Left colon (tissue), 2 donors: ENCODE results near the gene FBXL17. TPM values are rescaled to one million over a fixed set of nuclear protein-coding genes. Genes with fewer than 3 reads are reported as not detected.
"Not testable (repeated sequence)": the region's sequence is repeated elsewhere in the genome, so short reads cannot be mapped to it uniquely, and the experiment has no call there.

Experiments
- ATAC-seq: fragments of 200-7000 bp; cut with Tn5 transposase; one replicate; pipeline ENCODE4 v1.9.1; 2020; ENCODE audit warnings: mild to moderate bottlenecking, moderate library complexity
- DNase-seq, 2 donors: peaks; one replicate each; pipeline ENCODE4 v3.0.0-alpha.2; 2020
- intact Hi-C, 2 donors: fragments of 100-400 bp; cut with DNase I in 1 of 2; cut with micrococcal nuclease in 1 of 2; formaldehyde crosslinking; loops; one replicate each; pipeline versions ENCODE4 v1.11.2 to v1.14.0; 2022; cut with DNase I, micrococcal nuclease
- total RNA-seq, 2 donors: library from RNA; stranded (reverse); fragmentation: NEBNext Ultra II Directional; extraction: Animal tissue kit (Norgen Biotek cat#: 25700); gene quantifications; one replicate each; pipeline ENCODE4 v1.2.1, GENCODE V29; 2021
- donor health status: DM: no; HTN: no; CAD: no.
- donor health status: DM: yes; HTN: yes; CAD: no.

FBXL17 gene
- total RNA-seq, 2 donors from 2014 or later: 19.5 to 30.9 TPM

- intact Hi-C loops: no loop called here
- DNase-seq (no peak), ATAC-seq (peak; percentile 91)
These were observed 54.9 kb downstream of the FBXL17 start for GRCh38 chr5:108326982-108327381.

- DNase-seq (no peak), ATAC-seq (peak; percentile 80)
- intact Hi-C loops: no loop called here
These were observed 57.0 kb downstream of the FBXL17 start for GRCh38 chr5:108324886-108325285.

GRCh38 chr5:108321341-108321740 is 60.6 kb downstream of the FBXL17 start:
- intact Hi-C loops: no loop called here
- DNase-seq (no peak), ATAC-seq (no peak)

GRCh38 chr5:108320231-108320630 is 61.7 kb downstream of the FBXL17 start:
- intact Hi-C loops: no loop called here
- DNase-seq (no peak), ATAC-seq (no peak)

- intact Hi-C loops: no loop called here
- no peak for ATAC-seq
- DNase-seq: no peak
These were observed 66.1 kb downstream of the FBXL17 start for GRCh38 chr5:108315829-108316228.

- no peak for ATAC-seq
- intact Hi-C loops: no loop called here
These were observed 69.6 kb downstream of the FBXL17 start for GRCh38 chr5:108312258-108312657.

GRCh38 chr5:108311682-108312081 is 70.2 kb downstream of the FBXL17 start:
- no peak for DNase-seq

More at GRCh38 chr5:108312258-108312657, 69.6 kb downstream of the FBXL17 start:
- DNase-seq: no peak

GRCh38 chr5:108303611-108304010 is 78.3 kb downstream of the FBXL17 start:
- ATAC-seq (no peak), DNase-seq (no peak)
- intact Hi-C loops: no loop called here

More at GRCh38 chr5:108311682-108312081, 70.2 kb downstream of the FBXL17 start:
- ATAC-seq: no peak
- intact Hi-C loops: no loop called here

GRCh38 chr5:108303086-108303485 is 78.8 kb downstream of the FBXL17 start:
- no peak for DNase-seq
- ATAC-seq: no peak
- intact Hi-C loops: no loop called here

GRCh38 chr5:108297042-108297601 is 84.8 kb downstream of the FBXL17 start:
- peak; percentile 62 for ATAC-seq
- intact Hi-C loops: no loop called here

GRCh38 chr5:108295578-108296368 is 86.1 kb downstream of the FBXL17 start:
- DNase-seq (no peak), ATAC-seq (peak; percentile 91)
- intact Hi-C loops: no loop called here

More at GRCh38 chr5:108297042-108297601, 84.8 kb downstream of the FBXL17 start:
- DNase-seq: no peak

GRCh38 chr5:108280960-108281569 is 100.8 kb downstream of the FBXL17 start:
- DNase-seq (no peak), ATAC-seq (no peak)
- intact Hi-C loops: no loop called here

- DNase-seq (no peak), ATAC-seq (no peak)
- intact Hi-C loops: no loop called here
These were observed 101.7 kb downstream of the FBXL17 start for GRCh38 chr5:108280248-108280647.

- no peak for DNase-seq
- intact Hi-C loops: no loop called here
- ATAC-seq: peak; percentile 26
These were observed 103.3 kb downstream of the FBXL17 start for GRCh38 chr5:108278285-108279240.

- intact Hi-C loops: no loop called here
- no peak for ATAC-seq
These were observed 105.5 kb downstream of the FBXL17 start for GRCh38 chr5:108276187-108277050.

GRCh38 chr5:108274080-108274479 is 107.8 kb downstream of the FBXL17 start:
- intact Hi-C loops, DNase-seq, ATAC-seq: not testable (repeated sequence)

More at GRCh38 chr5:108276187-108277050, 105.5 kb downstream of the FBXL17 start:
- no peak for DNase-seq

- intact Hi-C loops: no loop called here
- ATAC-seq (no peak), DNase-seq (no peak)
These were observed 110.8 kb downstream of the FBXL17 start for GRCh38 chr5:108271127-108271526.

- intact Hi-C loops: loop anchor here in 1 of 2 donors (10.0 kb wide), 1 partner anchor 79 kb away; no protein-coding TSS in a partner anchor
- ATAC-seq (peak; percentile 67), DNase-seq (no peak)
These were observed 115.7 kb downstream of the FBXL17 start for GRCh38 chr5:108266242-108266641.
